Ectodermal cell (in vitro differentiated cells): ENCODE data around the gene BICD2.

ENCODE experiments used
- H3K27ac ChIP-seq: 2 replicates; pipeline ENCODE4 v1.7.0; 2013; ENCODE audit warnings: mild to moderate bottlenecking, low read depth, low read length; ENCODE audit not compliant: insufficient read depth, poor library complexity, severe bottlenecking
- H3K27me3 ChIP-seq: 2 replicates; pipeline ENCODE4 v1.7.0; 2013; ENCODE audit warnings: mild to moderate bottlenecking, low read length; ENCODE audit not compliant: insufficient read depth, control insufficient read depth, poor library complexity, severe bottlenecking
- H3K36me3 ChIP-seq: one replicate; pipeline ENCODE4 v1.7.0; 2013; ENCODE audit warnings: low read length; ENCODE audit not compliant: control insufficient read depth, insufficient read depth
- H3K4me1 ChIP-seq: one replicate; pipeline ENCODE4 v1.7.0; 2013; ENCODE audit warnings: low read length; ENCODE audit not compliant: control insufficient read depth, insufficient read depth
- H3K4me3 ChIP-seq: 2 replicates; pipeline ENCODE4 v1.7.0; 2013; ENCODE audit warnings: low read depth, low read length, control low read depth; ENCODE audit not compliant: insufficient read depth
- H3K9me3 ChIP-seq: 2 replicates; pipeline ENCODE4 v1.7.0; 2013; ENCODE audit warnings: mild to moderate bottlenecking, low read length, moderate library complexity; ENCODE audit not compliant: control insufficient read depth
- WGBS, 2 experiments: methylation state at CpG; one replicate each; pipeline ENCODE4 v1.1.7; 2013; ENCODE audit warnings: missing lambda C conversion rate in 2 of 2; 5-methylcytosine and 5-hydroxymethylcytosine counted together

BICD2 gene

GRCh38 chr9:92737611-92738299 is 26.9 kb downstream of the BICD2 start:
- H3K27ac ChIP-seq: no peak overlapping the region
- 92% methylated on average over 13 of the region's 13 CpGs for WGBS, 2 experiments
- no peaks in the 10 kb centered on the region for H3K36me3 ChIP-seq

GRCh38 chr9:92737216-92737606 is 27.4 kb downstream of the BICD2 start:
- no peaks in the 10 kb centered on the region for H3K36me3 ChIP-seq

More at GRCh38 chr9:92737611-92738299, 26.9 kb downstream of the BICD2 start:
- Histone ChIP-seq H3K27me3 (no peaks in the 10 kb centered on the region), H3K4me3 (no peak overlapping the region), H3K4me1 (peaks cover 18% of the 10 kb centered on the region), H3K9me3 (no peaks in the 10 kb centered on the region)

GRCh38 chr9:92736563-92737215 is 27.9 kb downstream of the BICD2 start:
- Histone ChIP-seq H3K27me3 (no peaks in the 10 kb centered on the region), H3K27ac (no peak overlapping the region), H3K36me3 (no peaks in the 10 kb centered on the region), H3K4me1 (peaks cover 18% of the 10 kb centered on the region), H3K4me3 (no peak overlapping the region), H3K9me3 (no peaks in the 10 kb centered on the region)
- WGBS, 2 experiments: 94 to 97% methylated on average over 9 of the region's 9 CpGs

More at GRCh38 chr9:92737216-92737606, 27.4 kb downstream of the BICD2 start:
- WGBS, 2 experiments: 68 to 69% methylated on average over 6 of the region's 6 CpGs
- no peak overlapping the region for H3K4me3 ChIP-seq
- no peaks in the 10 kb centered on the region for H3K27me3 ChIP-seq
- peaks cover 18% of the 10 kb centered on the region for H3K4me1 ChIP-seq
- H3K9me3 ChIP-seq: no peaks in the 10 kb centered on the region
- H3K27ac ChIP-seq: no peak overlapping the region

- WGBS, 2 experiments: 86 to 88% methylated on average over 8 to 9 of the region's 9 CpGs
- Histone ChIP-seq H3K4me3 (no peak overlapping the region), H3K27ac (no peak overlapping the region), H3K36me3 (no peaks in the 10 kb centered on the region), H3K4me1 (peaks cover 18% of the 10 kb centered on the region), H3K27me3 (no peaks in the 10 kb centered on the region), H3K9me3 (no peaks in the 10 kb centered on the region)
Measured at GRCh38 chr9:92735636-92736562, 28.7 kb downstream of the BICD2 start.

GRCh38 chr9:92734931-92735635 is 29.6 kb downstream of the BICD2 start:
- 79 to 80% methylated on average over 9 of the region's 9 CpGs for WGBS, 2 experiments
- Histone ChIP-seq H3K4me3 (no peak overlapping the region), H3K36me3 (no peaks in the 10 kb centered on the region), H3K9me3 (no peaks in the 10 kb centered on the region), H3K27ac (no peak overlapping the region), H3K27me3 (no peaks in the 10 kb centered on the region), H3K4me1 (peaks cover 18% of the 10 kb centered on the region)

GRCh38 chr9:92730897-92731296 is 33.7 kb downstream of the BICD2 start:
- WGBS, 2 experiments: 95% methylated on average over 8 of the region's 8 CpGs
- H3K4me1 ChIP-seq: peaks cover 18% of the 10 kb centered on the region
- no peak overlapping the region for H3K27ac ChIP-seq
- no peaks in the 10 kb centered on the region for H3K36me3 ChIP-seq
- no peak overlapping the region for H3K4me3 ChIP-seq
- no peaks in the 10 kb centered on the region for H3K9me3 ChIP-seq
- no peaks in the 10 kb centered on the region for H3K27me3 ChIP-seq

GRCh38 chr9:92729735-92730155 is 34.9 kb downstream of the BICD2 start:
- Histone ChIP-seq H3K27ac (no peak overlapping the region), H3K4me3 (no peak overlapping the region), H3K9me3 (no peaks in the 10 kb centered on the region), H3K27me3 (no peaks in the 10 kb centered on the region), H3K36me3 (no peaks in the 10 kb centered on the region), H3K4me1 (peaks cover 9% of the 10 kb centered on the region)
- WGBS, 2 experiments: 93 to 94% methylated on average over 9 of the region's 9 CpGs

GRCh38 chr9:92728831-92729734 is 35.5 kb downstream of the BICD2 start:
- peaks cover 9% of the 10 kb centered on the region for H3K4me1 ChIP-seq
- H3K4me3 ChIP-seq: no peak overlapping the region
- no peaks in the 10 kb centered on the region for H3K36me3 ChIP-seq
- WGBS, 2 experiments: 90 to 91% methylated on average over 22 of the region's 22 CpGs
- H3K27ac ChIP-seq: no peak overlapping the region
- H3K27me3 ChIP-seq: no peaks in the 10 kb centered on the region
- no peaks in the 10 kb centered on the region for H3K9me3 ChIP-seq
